NCI-H510A (cell line): ENCODE results near the gene MAGEA9B.
"Not testable (repeated sequence)": the region's sequence is repeated elsewhere in the genome, so short reads cannot be mapped to it uniquely, and the experiment has no call there.

ENCODE experiments used
- DNase-seq: peaks from one replicate; lab custom pipeline; 2025; lab: John Stamatoyannopoulos, UW

The MAGEA9B gene, protein sequence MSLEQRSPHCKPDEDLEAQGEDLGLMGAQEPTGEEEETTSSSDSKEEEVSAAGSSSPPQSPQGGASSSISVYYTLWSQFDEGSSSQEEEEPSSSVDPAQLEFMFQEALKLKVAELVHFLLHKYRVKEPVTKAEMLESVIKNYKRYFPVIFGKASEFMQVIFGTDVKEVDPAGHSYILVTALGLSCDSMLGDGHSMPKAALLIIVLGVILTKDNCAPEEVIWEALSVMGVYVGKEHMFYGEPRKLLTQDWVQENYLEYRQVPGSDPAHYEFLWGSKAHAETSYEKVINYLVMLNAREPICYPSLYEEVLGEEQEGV

DNA sequence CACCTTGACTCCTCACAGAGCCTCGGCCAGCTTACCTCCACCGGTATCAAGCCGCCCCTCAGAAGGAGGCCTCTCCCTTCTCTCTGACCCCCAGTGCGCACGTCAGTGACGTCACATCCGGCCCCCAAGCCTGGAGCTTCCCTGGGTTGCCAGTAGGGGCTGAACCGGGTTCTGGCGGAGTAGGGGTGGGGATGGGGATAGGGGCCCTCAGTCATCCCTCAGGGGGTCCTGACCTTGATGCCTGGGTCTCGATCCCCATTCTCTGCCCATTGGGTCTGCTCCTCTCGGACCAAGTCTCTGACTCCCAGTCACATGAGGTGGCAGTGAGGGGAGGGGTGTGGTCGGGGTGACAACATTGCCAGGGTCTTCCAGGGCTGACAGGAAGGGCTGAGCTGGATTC lies at the start of gene MAGEA9B:
Gene MAGEA9B, minus strand, starts transcription at position 101 of the 400 bp plus-strand sequence. CDS start 4,280 bp downstream, outside the sequence.
- not testable (repeated sequence) for DNase-seq

- DNase-seq = no peak
Measured at GRCh38 chrX:149633511-149633910, 46.3 kb upstream of the MAGEA9B start.

- DNase-seq = peak; percentile 47
Measured at GRCh38 chrX:149631234-149632165, 44.2 kb upstream of the MAGEA9B start, which contains the start of gene TMEM185A. Gene TMEM185A, minus strand, starts transcription at chrX:149631792. Its CDS starts 212 bp downstream, at chrX:149631580.

- DNase-seq = no peak
Measured at GRCh38 chrX:149630681-149631233, 43.5 kb upstream of the MAGEA9B start.

DNA sequence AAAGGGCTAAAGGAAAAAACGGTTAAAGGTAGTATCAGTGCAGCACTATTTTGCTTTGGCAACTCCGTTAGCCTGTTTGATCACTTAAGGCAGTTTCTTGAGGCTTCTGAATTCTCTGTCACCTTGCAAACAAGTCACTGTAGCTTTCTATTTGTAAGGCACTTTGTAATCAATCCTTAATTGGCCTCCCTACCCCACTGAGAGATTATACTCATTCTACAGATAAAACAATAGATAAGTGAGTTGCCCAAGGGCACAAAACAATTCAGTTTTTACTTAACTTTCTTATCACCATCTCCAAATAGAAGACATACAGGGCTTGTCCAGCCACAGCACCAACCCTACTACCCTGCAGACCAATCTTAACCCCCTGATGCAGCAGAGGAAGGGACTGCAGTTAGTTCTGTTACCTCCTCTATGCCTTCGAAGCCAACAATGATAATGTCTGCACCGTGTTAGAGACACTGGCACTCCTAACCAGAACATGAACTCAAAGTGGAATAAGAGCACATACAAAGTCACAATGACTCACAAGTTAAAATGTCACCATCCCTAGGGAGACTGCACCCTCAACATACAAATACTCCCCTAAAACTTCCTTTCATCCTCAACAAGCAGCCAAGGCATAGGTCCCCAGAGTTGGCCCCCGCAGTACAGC lies 42.6 kb upstream of the MAGEA9B start:
- DNase-seq = no peak

- no peak for DNase-seq
Measured at GRCh38 chrX:149628768-149629167, 41.5 kb upstream of the MAGEA9B start.

DNA sequence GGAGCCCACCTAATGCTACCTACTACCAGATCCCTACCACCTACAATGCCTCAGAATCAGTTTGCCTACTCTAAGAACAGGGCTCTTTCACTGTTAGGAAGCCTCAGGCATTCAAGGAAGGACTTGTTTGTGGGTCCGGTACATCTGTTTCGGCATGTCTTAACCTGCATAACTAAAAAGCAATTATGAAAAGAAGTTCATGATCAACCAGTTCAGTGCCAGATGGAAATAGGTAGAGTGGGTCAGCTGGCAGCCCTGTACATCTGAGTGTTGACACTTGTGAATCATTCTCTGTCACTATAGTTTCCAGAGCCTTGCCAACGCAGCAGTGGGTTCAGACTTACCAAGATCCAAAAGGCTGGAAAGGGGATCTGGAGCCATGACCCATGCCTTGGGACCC lies 41.0 kb upstream of the MAGEA9B start:
- no peak for DNase-seq

GRCh38 chrX:149626829-149627228 lies 39.6 kb upstream of the MAGEA9B start:
- not testable (repeated sequence) for DNase-seq

GRCh38 chrX:149619662-149620061 lies 32.4 kb upstream of the MAGEA9B start:
- not testable (repeated sequence) for DNase-seq

GRCh38 chrX:149618871-149619270 lies 31.6 kb upstream of the MAGEA9B start:
- DNase-seq = no peak

DNA sequence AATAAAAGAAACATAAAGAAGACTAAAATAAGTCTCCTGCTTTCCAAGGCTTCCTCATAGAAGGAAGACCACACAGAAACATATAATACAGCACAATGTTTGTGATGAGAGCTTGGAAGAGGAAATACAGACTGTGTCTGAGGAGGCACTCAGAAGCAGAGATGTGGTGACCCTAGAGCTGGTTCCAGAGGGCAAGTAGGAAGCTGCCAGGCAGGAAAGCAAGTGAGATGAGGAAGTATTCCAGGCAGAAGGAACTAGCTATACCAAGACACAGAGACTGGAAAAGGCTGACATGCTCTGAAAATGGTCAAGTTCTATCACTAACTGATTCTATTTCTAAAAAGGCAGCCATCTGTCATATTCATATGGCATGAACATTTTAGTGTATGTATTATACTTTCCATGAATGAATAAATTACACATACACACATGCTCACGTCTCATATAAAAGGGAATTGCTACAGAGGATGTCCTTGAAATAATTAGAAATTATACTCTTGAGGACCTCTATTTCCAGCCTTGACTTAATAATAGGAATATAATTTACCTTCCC lies 24.4 kb upstream of the MAGEA9B start:
- no peak for DNase-seq

DNA sequence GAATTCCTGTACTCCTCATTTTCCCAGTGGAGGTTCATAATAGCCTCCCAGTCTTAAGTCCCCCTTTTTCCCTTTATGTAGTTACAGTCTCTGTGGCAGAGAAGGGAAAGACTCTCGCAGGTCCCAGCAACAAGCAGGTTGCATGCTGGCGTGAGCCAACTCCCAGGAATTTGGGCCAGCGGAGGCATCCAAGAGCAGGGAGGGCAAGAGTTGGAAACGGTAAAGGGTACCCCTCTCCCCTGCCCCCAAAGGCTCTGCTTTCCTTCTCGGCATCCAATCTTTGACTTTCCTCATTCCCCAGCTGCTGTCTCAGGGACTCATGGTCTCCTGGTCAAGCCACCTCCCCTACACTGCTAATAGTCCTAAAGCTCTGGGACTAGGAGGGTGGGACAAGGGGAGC lies 23.3 kb upstream of the MAGEA9B start:
- no peak for DNase-seq

DNA sequence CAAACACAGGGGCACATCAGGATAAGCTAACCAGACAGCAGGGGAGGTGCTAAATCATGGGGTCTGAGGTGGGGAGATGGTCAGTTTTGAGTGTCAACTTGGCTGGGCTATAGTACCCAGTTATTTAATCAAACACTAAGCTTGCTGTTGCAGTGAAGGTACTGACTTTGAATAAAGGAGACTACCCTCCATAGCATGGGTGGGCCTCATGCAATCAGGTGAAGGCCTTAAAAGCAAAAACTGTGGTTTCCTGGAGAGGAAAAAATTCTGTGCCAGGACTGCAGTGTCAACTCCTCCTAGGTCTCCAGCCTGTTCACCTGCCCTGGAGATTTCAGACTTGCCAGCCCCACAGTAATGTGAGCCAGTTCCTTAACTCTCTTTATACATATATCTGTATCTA lies 20.4 kb upstream of the MAGEA9B start:
- no peak for DNase-seq

- not testable (repeated sequence) for DNase-seq
Measured at GRCh38 chrX:149605248-149605885, 18.1 kb upstream of the MAGEA9B start.

DNA sequence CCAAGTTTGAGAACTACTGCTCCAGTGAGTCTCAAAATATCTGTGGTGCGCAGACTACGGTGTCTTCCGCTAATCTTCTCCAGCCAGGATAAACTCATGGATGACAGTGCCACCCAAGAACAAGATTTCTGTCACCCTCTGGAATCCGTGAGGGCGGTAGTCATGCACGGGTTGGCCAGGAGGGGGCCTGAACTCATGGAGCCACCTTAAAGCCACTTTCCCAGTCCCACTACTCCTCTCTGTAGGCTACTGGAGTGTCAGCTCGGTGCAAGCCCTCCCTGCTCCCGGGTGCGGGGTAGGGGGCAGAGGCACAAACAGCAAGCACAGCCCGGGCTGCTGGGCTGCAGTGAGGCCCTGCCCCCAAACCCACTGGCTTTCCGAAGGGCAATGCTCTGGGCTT lies 11.3 kb upstream of the MAGEA9B start:
- not testable (repeated sequence) for DNase-seq

DNA sequence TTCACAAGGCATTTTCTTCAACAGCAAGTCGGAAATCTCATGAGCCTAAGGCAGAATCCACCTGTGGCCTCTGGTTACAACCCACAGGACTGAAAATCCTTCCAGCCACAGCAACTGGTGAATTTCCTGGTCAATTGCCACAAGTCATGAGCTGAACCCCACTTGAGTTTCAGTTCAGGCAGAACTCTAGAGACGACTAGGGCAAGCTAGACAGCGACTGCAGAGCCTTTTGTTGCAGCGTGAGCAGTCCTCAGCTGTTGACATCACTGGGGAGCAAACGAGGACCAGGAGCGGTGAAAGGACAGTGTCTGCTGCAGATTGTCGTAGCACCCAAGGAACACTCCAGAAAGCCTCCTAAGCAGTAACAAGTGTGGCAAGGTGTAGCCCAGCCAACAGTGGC lies 8.7 kb upstream of the MAGEA9B start:
- not testable (repeated sequence) for DNase-seq

GRCh38 chrX:149595214-149595613 lies 8.0 kb upstream of the MAGEA9B start, which contains the start of gene HSFX2:
Gene HSFX2, minus strand, starts transcription at chrX:149595314. Its CDS starts 614 bp downstream, at chrX:149594700.
- not testable (repeated sequence) for DNase-seq

DNA sequence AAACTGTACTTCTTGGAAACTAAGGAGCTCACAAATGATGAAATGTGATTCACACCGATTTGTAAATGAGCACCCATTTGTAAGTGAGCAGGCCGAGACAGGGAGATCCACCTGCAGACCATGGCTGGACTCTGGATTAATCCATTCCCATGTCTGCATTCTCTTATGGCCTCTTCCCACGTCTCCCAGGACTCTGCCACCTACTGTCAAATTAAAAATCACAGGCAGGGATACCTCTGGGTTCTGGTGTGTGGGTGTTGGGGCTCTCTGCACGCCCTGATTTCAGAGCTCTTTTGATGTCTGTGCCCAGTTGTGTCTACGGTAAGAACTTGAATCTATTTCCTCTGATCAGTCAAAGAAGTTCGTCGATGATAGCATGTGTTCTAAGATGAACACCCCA lies 3.7 kb upstream of the MAGEA9B start:
- not testable (repeated sequence) for DNase-seq

DNA sequence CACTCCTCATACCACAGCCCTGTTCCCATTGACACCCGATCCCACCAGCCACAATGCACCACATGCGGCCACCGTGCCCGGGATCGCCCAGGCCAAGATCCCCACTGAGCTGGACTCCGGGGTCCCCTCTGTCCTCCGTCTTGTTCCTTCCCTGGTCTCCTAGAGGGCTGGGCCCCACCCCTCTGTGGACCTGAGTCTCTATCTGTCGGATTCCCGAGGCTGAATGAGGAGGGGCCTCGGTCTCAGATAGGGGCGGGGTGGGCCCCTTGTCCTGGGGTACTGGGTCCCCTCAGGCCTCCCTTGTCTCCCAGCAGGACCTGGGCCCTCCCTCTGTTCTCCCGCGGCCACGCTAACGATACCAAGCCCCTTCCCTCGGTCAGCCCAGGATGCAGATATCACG lies 1.6 kb downstream of the MAGEA9B start:
- DNase-seq = not testable (repeated sequence)

DNA sequence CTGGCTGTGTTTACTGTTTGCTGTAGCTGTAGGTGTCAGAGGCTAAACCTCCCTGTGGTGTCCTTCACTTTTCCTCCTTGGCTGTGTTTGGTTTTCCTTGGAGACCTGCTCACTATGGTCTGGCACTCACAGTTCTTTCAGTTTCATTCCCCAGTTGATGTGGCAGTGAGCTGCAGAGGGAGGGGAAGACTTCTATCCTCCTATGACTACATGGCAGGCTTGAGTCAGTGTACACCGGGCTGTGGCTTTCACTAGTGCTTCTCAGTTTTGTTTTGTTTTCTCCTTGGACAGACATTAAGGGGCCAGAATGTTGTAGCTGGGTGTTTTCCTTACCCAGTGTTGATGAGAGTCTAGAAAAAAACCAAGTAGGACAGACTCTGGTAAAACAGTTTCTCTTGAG lies 13.8 kb downstream of the MAGEA9B start:
- not testable (repeated sequence) for DNase-seq

GRCh38 chrX:149572743-149573142 lies 14.5 kb downstream of the MAGEA9B start:
- no peak for DNase-seq
